Activated CD4-positive, alpha-beta memory T cell treated with anti-CD3 and anti-CD28 coated beads, Interleukin-2, amount 10 ng/mL, durations not matched to agents 7 days and 5 days (primary cell): ENCODE data around the gene SOX6. TPM values are rescaled to one million over a fixed set of nuclear protein-coding genes. Genes with fewer than 3 reads are reported as not detected.
"Not testable (repeated sequence)": the region's sequence is repeated elsewhere in the genome, so short reads cannot be mapped to it uniquely, and the experiment has no call there.

Experiments used
- CTCF ChIA-PET: fragments of 350-600 bp; sonication (Branson Sonifier 250); formaldehyde crosslinking; loops from one replicate; lab custom pipeline; 2021; ENCODE audit warnings: antibody characterized with exemption, inconsistent platforms; lab: Charles Lee
- POLR2A ChIA-PET: fragments of 350-600 bp; sonication (Branson Sonifier 250); formaldehyde crosslinking; loops from one replicate; lab custom pipeline; 2021; ENCODE audit warnings: antibody characterized with exemption; lab: Charles Lee
- DNase-seq: peaks from one replicate; pipeline ENCODE4 v3.0.0-alpha.2; 2020
- H3K27ac Mint-ChIP-seq: one replicate; pipeline ENCODE4 v1.8.0; 2021; ENCODE audit warnings: mild to moderate bottlenecking, mixed read lengths
- H3K27me3 Mint-ChIP-seq: one replicate; pipeline ENCODE4 v1.8.0; 2021; ENCODE audit warnings: mixed read lengths
- H3K36me3 Mint-ChIP-seq: one replicate; pipeline ENCODE4 v1.8.0; 2021; ENCODE audit warnings: low read depth, mixed read lengths
- H3K4me1 Mint-ChIP-seq: one replicate; pipeline ENCODE4 v1.8.0; 2021; ENCODE audit warnings: mixed read lengths
- H3K4me3 Mint-ChIP-seq: one replicate; pipeline ENCODE4 v1.8.0; 2021; ENCODE audit warnings: mild to moderate bottlenecking, mixed read lengths
- H3K9me3 Mint-ChIP-seq: one replicate; pipeline ENCODE4 v1.8.0; 2021; ENCODE audit warnings: mixed read lengths
- total RNA-seq, 2 experiments: library from RNA; stranded (reverse); gene quantifications; one replicate each; pipeline ENCODE4 v1.2.3, GENCODE V29; 2021

Gene SOX6
- total RNA-seq, 2 experiments from 2014 or later, result not detected

GRCh38 chr11:16093889-16094653, 262.3 kb downstream of the SOX6 start:
- ChIA-PET CTCF (no interaction called here), POLR2A (no interaction called here)
- Mint-ChIP-seq H3K4me1 (no peaks in the 10 kb centered on the region), H3K4me3 (no peak overlapping the region), H3K27me3 (no peaks in the 10 kb centered on the region), H3K9me3 (peaks cover 2% of the 10 kb centered on the region), H3K36me3 (no peaks in the 10 kb centered on the region), H3K27ac (no peak overlapping the region)
- DNase-seq, result no peak

DNA sequence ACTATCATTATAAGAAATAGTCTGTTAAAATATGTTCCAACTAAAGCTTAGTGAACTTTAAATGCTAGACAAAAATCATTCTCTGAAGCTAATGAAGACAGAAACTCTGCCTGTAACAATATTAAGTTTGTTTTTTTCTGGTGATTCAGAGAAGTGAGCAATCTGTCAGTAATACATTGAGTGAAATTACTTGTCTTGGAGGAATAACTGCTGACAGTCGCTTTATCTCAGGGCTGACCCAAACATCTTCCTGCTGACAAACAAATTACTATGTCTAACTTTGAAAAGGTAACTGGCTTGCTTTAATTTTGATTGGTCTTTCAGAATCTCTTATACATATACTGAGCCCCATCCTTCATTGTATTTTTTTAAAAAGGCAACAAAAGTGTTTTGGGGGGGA, 264.5 kb downstream of the SOX6 start:
- H3K27ac Mint-ChIP-seq, result no peak overlapping the region

GRCh38 chr11:16089481-16089880, 266.9 kb downstream of the SOX6 start:
- Mint-ChIP-seq H3K9me3 (peaks cover 2% of the 10 kb centered on the region), H3K36me3 (no peaks in the 10 kb centered on the region), H3K27me3 (no peaks in the 10 kb centered on the region), H3K4me1 (no peaks in the 10 kb centered on the region), H3K27ac (no peak overlapping the region), H3K4me3 (no peak overlapping the region)
- CTCF ChIA-PET, result no interaction called here
- DNase-seq, result no peak
- POLR2A ChIA-PET, result no interaction called here

More for the DNA sequence above, 264.5 kb downstream of the SOX6 start:
- ChIA-PET CTCF (no interaction called here), POLR2A (no interaction called here)
- no peak for DNase-seq
- Mint-ChIP-seq H3K4me1 (no peaks in the 10 kb centered on the region), H3K36me3 (no peaks in the 10 kb centered on the region), H3K4me3 (no peak overlapping the region), H3K27me3 (no peaks in the 10 kb centered on the region), H3K9me3 (peaks cover 2% of the 10 kb centered on the region)

GRCh38 chr11:16088774-16089173, 267.6 kb downstream of the SOX6 start:
- CTCF ChIA-PET, result no interaction called here
- peaks cover 2% of the 10 kb centered on the region for H3K9me3 Mint-ChIP-seq
- POLR2A ChIA-PET, result no interaction called here
- H3K27me3 Mint-ChIP-seq, result no peaks in the 10 kb centered on the region
- H3K4me1 Mint-ChIP-seq, result no peaks in the 10 kb centered on the region
- no peaks in the 10 kb centered on the region for H3K36me3 Mint-ChIP-seq
- H3K4me3 Mint-ChIP-seq, result no peak overlapping the region
- H3K27ac Mint-ChIP-seq, result no peak overlapping the region
- no peak for DNase-seq

GRCh38 chr11:16087886-16088285, 268.5 kb downstream of the SOX6 start:
- no peaks in the 10 kb centered on the region for H3K4me1 Mint-ChIP-seq
- H3K27me3 Mint-ChIP-seq, result no peaks in the 10 kb centered on the region
- no peak overlapping the region for H3K4me3 Mint-ChIP-seq
- peaks cover 2% of the 10 kb centered on the region for H3K9me3 Mint-ChIP-seq
- POLR2A ChIA-PET, result no interaction called here
- no peak overlapping the region for H3K27ac Mint-ChIP-seq
- CTCF ChIA-PET, result no interaction called here
- DNase-seq, result no peak
- H3K36me3 Mint-ChIP-seq, result no peaks in the 10 kb centered on the region

DNA sequence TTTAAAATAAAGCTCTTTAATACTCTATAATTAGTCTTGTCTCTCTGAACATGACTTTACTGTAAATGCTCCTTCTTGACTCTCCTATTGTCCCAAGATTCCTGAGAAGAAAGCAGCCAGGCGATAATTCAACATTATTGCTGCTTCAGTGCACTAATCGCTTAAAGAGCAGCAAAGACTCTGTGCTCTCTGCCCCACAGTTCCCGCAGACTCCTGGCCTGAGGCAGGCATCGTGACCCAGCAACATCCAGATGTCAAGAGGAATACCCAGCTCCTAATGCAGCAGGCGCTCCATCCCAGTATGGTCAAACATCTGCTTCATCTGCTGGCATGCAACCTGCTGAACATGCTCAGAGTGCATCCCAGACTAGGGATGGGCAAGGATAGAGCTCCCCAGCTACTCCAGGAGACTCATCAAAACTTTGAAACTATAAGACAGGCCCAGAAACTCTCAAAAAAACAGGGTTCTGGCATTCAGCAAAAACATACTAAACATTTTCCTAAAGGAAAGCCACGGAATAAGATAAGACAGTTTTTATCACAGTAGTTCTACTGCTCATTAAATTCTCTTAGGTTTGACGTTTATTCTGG, 270.0 kb downstream of the SOX6 start:
- Mint-ChIP-seq H3K9me3 (peaks cover 2% of the 10 kb centered on the region), H3K36me3 (no peaks in the 10 kb centered on the region), H3K27me3 (no peaks in the 10 kb centered on the region), H3K4me1 (no peaks in the 10 kb centered on the region), H3K4me3 (no peak overlapping the region), H3K27ac (no peak overlapping the region)
- POLR2A ChIA-PET, result no interaction called here
- no peak for DNase-seq
- CTCF ChIA-PET, result no interaction called here

GRCh38 chr11:16082095-16083055, 274.0 kb downstream of the SOX6 start:
- ChIA-PET CTCF (no interaction called here), POLR2A (no interaction called here)
- H3K9me3 Mint-ChIP-seq, result no peaks in the 10 kb centered on the region
- no peak overlapping the region for H3K27ac Mint-ChIP-seq
- no peaks in the 10 kb centered on the region for H3K27me3 Mint-ChIP-seq
- H3K36me3 Mint-ChIP-seq, result no peaks in the 10 kb centered on the region
- H3K4me1 Mint-ChIP-seq, result no peaks in the 10 kb centered on the region
- no peak for DNase-seq
- no peak overlapping the region for H3K4me3 Mint-ChIP-seq

GRCh38 chr11:16081382-16082094, 274.8 kb downstream of the SOX6 start:
- Mint-ChIP-seq H3K4me1 (no peaks in the 10 kb centered on the region), H3K4me3 (no peak overlapping the region), H3K27ac (no peak overlapping the region), H3K9me3 (no peaks in the 10 kb centered on the region), H3K27me3 (no peaks in the 10 kb centered on the region), H3K36me3 (no peaks in the 10 kb centered on the region)
- ChIA-PET POLR2A (no interaction called here), CTCF (no interaction called here)
- no peak for DNase-seq

DNA sequence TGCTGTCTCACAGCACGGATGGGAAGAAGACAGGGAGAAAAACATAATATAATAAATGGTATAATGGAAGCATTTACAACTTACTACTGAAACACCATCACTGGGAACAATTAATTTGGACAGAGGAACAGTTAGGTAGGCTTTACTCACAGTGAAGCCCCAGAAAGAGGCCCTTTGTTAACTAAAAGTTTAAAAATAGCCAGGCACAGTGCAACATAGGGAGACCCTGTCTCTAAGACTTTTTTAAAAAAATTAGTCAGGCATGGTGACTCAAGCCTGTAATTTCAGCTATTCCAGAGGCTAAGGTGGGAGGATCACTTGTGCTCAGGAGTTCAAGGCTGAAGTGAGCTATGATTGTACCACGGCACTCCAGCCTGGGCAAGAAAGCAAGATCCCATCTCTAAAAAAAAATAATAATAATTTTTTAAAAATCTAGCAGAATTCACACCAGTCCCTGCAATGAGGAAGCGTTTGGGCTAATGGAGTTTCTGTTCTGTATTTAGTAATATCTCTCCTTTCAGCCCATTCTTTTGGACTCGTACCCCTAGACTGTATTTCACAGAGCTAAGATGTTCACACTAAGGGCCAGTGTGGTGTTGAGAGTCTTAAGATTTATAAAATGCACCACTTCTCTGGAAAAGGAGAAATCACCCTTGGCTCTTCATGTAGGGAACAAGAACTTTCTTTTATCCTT, 275.5 kb downstream of the SOX6 start:
- Mint-ChIP-seq H3K4me3 (no peak overlapping the region), H3K27ac (no peak overlapping the region), H3K27me3 (no peaks in the 10 kb centered on the region), H3K36me3 (no peaks in the 10 kb centered on the region), H3K9me3 (peaks cover 2% of the 10 kb centered on the region), H3K4me1 (no peaks in the 10 kb centered on the region)
- no peak for DNase-seq
- ChIA-PET POLR2A (no interaction called here), CTCF (no interaction called here)

- POLR2A ChIA-PET, result no interaction called here
- no peak overlapping the region for H3K4me3 Mint-ChIP-seq
- peaks cover 12% of the 10 kb centered on the region for H3K9me3 Mint-ChIP-seq
- no peaks in the 10 kb centered on the region for H3K4me1 Mint-ChIP-seq
- H3K27ac Mint-ChIP-seq, result no peak overlapping the region
- H3K36me3 Mint-ChIP-seq, result no peaks in the 10 kb centered on the region
- H3K27me3 Mint-ChIP-seq, result no peaks in the 10 kb centered on the region
- no peak for DNase-seq
- CTCF ChIA-PET, result no interaction called here
Observed at GRCh38 chr11:16078936-16079335, 277.4 kb downstream of the SOX6 start.

DNA sequence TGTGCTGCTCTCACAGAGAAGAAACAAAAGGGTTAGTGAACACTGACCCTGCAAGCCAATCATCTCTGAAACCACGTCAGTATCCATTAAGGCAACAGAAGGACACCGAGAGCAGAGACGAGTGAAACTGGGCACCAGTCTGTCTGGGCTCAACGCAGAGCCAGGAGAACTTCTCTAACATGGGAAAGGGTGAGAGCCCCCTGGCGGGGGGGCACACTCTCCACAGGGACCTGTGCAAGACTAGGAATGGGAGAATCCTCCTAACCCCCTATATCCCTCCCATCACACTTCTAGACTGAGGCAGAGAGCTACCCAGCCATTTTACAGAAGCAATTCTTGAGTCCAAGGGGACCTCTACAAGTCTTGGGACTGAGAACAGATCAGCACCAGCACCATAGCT, 285.8 kb downstream of the SOX6 start:
- POLR2A ChIA-PET, result no interaction called here
- no peak overlapping the region for H3K27ac Mint-ChIP-seq
- CTCF ChIA-PET, result no interaction called here
- no peaks in the 10 kb centered on the region for H3K36me3 Mint-ChIP-seq
- H3K4me3 Mint-ChIP-seq, result no peak overlapping the region
- no peak for DNase-seq
- H3K4me1 Mint-ChIP-seq, result no peaks in the 10 kb centered on the region
- H3K27me3 Mint-ChIP-seq, result no peaks in the 10 kb centered on the region
- H3K9me3 Mint-ChIP-seq, result peaks cover 17% of the 10 kb centered on the region

- H3K9me3 Mint-ChIP-seq, H3K4me1 Mint-ChIP-seq, H3K4me3 Mint-ChIP-seq, POLR2A ChIA-PET, H3K27ac Mint-ChIP-seq, H3K36me3 Mint-ChIP-seq, CTCF ChIA-PET, DNase-seq, H3K27me3 Mint-ChIP-seq: not testable (repeated sequence)
Observed at GRCh38 chr11:16067268-16067667, 289.1 kb downstream of the SOX6 start.
